Glomerular visceral epithelial cell (primary cell): ENCODE results near the gene MSANTD1.

Experiments used
- DNase-seq: peaks from one replicate; pipeline ENCODE4 v3.0.0-alpha.2; 2016; ENCODE audit errors: extremely low spot score

Gene MSANTD1

GRCh38 chr4:3215733-3216132 lies 33.2 kb upstream of the MSANTD1 start:
- no peak for DNase-seq

GRCh38 chr4:3217266-3217665 lies 31.7 kb upstream of the MSANTD1 start:
- no peak for DNase-seq

GRCh38 chr4:3217771-3218170 lies 31.2 kb upstream of the MSANTD1 start:
- DNase-seq: no peak

GRCh38 chr4:3218824-3219760 lies 29.9 kb upstream of the MSANTD1 start:
- DNase-seq: no peak

GRCh38 chr4:3219761-3220475 lies 29.0 kb upstream of the MSANTD1 start:
- DNase-seq: no peak

- DNase-seq: no peak
Observed at GRCh38 chr4:3220476-3221183, 28.3 kb upstream of the MSANTD1 start.

GRCh38 chr4:3221184-3221494 lies 27.8 kb upstream of the MSANTD1 start:
- DNase-seq: no peak

- no peak for DNase-seq
Observed at GRCh38 chr4:3221996-3222395, 27.0 kb upstream of the MSANTD1 start.

- no peak for DNase-seq
Observed at GRCh38 chr4:3223346-3223745, 25.6 kb upstream of the MSANTD1 start.

- DNase-seq: no peak
Observed at GRCh38 chr4:3223956-3224748, 24.8 kb upstream of the MSANTD1 start.

GRCh38 chr4:3225071-3225850 lies 23.7 kb upstream of the MSANTD1 start:
- no peak for DNase-seq

- DNase-seq: no peak
Observed at GRCh38 chr4:3225936-3226335, 23.0 kb upstream of the MSANTD1 start.

- no peak for DNase-seq
Observed at GRCh38 chr4:3226467-3226866, 22.5 kb upstream of the MSANTD1 start.

- no peak for DNase-seq
Observed at GRCh38 chr4:3226944-3227343, 22.0 kb upstream of the MSANTD1 start.

GRCh38 chr4:3227878-3228675 lies 20.9 kb upstream of the MSANTD1 start:
- DNase-seq: no peak

- DNase-seq: no peak
Observed at GRCh38 chr4:3228881-3229280, 20.1 kb upstream of the MSANTD1 start.

- no peak for DNase-seq
Observed at GRCh38 chr4:3229328-3229727, 19.6 kb upstream of the MSANTD1 start.

GRCh38 chr4:3229964-3230363 lies 19.0 kb upstream of the MSANTD1 start:
- no peak for DNase-seq

- no peak for DNase-seq
Observed at GRCh38 chr4:3231471-3231870, 17.5 kb upstream of the MSANTD1 start.

- DNase-seq: no peak
Observed at GRCh38 chr4:3232001-3232400, 17.0 kb upstream of the MSANTD1 start.
